ENCODE results near the gene C17orf114.

C17orf114 gene

DNA sequence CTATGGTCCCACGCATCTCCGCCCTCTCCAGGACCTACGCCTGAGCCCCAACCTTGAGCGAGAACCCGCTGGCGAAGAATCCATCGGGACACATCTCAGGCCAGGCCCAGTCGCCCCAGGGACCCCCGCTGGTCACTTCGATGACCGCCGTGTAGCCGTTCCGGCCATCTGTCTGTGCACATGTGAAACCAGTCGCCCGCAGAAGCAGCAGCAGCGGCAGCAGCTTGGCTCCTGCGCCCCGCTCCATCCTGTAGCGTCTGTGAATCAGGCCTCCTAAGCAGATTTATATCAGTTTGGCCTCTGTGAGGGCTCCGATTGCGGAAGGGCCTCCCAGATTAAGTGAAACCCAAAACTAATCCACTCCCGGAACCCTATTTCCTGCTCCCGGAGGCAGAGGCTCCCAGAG, 16.0 kb downstream of the C17orf114 start, which contains the start of gene VMO1:
VMO1 (minus strand) TSS at position 259 of the 406 bp plus-strand sequence; CDS start at position 247, 12 bp downstream.
- DNase-seq, result no peak

DNA sequence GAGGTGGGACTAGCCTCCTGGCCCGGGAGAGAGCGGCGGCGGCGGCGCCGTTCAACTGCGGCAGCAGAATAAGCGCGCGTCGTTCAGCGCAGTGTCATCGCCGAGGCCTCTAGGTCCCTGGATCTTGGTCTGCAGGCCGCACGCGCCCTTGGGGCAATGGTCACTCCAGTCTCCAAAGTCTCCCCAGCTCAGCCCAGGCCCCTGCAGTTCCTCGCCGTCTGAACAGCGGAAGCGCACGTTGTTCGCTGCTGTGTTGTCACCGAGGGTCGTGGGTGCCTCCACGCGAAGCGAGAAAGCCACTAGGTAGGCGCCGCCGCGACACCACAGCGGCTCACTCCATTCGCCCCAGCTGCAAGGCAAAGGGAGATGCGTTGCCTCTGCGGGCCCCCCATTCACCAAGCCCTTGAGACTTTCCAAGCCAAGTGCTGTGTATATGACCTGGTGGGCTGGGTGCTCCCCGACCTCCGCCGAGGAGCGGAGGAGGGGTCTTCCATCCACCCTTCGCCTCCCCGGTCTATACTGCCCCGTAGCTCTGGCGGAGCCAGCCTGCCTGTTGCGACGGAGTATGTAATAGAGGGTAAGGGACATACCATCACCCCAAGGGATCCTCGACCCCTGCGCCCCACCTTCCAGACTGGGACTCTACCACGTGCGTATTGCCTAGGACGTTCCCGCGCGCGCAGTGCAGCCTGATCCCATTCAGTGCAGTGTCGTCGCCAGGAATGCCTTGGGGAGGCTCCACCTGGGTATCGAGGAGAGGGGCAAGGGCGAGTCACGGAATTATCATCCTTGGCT, 16.6 kb downstream of the C17orf114 start:
- no peak for DNase-seq

DNA sequence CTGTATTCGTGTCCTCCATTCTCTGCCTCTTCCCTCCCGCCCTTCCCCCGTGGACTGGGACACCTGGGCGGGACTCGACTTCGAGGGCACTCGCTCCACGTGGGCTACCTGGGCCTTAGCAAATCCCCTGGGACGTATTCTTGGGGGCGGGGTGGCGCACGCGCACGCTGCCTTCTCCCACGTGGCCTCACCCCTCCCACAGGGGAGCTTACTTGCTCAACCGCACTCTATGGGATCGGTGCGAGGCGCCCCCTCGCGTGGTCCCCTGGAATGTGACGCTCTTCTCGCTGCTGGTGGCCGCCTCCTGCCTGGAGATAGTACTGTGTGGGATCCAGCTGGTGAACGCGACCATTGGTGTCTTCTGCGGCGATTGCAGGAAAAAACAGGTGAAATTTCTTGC, 19.5 kb downstream of the C17orf114 start:
- DNase-seq, result no peak

DNA sequence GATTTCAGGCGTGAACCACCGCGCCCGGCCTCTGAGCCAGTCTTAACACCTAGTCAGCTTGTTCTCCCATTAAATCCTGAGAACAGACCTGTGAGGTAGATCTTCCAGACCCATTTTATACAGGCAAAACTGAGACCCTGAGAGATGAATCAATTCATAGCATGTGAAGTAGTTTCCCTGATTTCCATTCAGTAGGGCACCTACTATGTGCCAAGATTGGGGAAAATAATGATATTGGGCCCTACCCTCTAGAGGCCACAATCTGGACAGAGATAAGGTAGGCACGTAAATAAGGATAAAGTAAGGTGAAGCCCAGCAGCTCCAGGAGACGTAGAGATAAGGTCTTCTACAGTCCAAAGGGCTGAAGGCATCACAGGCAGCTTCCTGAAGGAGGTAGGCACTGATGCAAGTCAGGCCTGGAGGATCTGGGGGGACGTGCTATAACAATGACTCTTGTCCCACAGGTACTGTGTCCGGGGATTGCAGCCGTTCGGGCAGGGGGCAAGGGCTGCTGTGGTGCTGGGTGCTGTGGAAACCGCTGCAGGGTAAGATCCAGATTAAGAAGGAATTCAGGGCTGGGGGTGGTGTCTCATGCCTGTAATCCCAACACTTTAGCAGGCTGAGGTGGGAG, 21.7 kb downstream of the C17orf114 start:
- no peak for DNase-seq

DNA sequence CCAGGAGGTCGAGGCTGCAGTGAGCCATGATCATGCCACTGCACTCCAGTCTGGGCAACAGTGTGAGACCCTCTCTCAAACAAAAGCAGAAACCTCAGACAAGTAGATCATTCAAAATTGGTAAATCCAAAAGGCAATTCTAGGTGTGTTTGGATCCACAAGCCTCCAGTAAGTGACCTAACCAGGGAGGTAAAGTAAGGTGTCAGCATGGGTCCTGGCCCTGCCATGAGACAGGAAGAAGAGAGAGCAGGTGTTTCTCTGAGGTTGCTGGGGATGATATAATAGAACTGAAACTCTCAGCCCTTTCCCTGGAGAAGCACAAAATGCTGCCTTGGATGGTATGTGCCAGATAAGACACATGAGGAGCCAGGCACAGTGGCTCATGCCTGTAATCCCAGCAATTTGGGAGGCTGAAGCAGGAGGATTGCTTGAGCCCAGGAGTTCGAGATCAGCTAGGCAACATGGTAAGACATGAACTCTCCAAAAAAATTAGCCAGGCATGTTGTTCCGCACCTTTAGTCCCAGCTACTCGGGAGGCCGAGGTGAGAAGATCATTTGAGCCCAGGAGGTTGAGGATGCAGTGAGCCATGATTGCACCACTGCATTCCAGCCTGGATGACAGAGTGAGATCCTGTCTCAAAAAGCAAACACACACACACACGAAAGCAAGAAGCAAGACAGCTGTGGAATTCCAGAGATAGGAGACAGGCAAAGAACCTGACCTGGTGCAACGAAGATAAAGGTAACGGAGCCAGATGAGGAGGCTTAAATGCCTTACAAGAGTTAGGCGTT, 24.0 kb downstream of the C17orf114 start:
- no peak for DNase-seq

DNA sequence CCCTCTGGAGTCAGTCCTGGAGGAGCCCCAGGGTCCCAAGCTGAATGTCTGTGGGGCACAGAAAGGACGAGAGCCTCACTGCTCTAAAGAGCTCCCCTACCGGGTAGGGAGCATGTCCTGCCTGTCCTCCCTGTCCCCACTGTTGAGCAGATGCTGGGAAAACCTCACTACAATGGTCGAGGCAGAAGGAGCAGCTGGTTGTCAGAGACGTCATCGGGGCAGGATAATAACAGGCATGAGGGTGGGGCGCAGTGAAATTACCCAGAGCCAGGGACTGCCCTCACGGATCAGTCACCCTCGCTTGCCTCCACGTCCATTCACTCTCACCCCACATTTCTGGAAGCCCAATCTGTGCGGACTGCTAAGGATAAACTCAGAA, 29.9 kb downstream of the C17orf114 start:
- no peak for DNase-seq

DNA sequence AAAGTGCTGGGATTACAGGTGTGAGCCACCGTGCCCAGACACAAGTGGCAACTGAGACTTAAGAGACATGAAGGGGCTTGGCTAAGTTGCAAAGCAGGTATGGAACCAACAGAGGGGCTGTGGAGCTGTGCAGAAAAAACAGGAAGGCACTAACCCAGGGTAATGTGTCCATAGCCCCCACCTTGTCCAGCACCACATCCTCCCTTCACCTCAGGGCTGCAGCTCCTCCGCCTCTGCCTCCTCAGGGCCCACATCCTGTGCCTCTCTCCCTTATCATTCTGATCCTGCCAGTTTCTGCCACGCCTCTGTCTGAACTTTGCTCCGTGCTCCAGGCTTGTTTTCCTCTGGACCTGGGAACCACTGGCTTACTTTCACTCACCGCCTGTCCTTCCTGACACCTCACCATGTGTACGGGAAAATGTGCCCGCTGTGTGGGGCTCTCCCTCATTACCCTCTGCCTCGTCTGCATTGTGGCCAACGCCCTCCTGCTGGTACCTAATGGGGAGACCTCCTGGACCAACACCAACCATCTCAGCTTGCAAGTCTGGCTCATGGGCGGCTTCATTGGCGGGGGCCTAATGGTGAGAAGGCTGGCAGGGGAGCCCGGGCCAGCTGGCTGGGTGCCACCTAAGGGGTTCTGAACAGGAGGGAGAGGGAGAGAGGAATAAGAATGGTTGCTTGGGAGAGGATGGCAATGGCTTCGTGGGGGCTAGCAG, 30.5 kb downstream of the C17orf114 start, which contains the start of gene TM4SF5:
TM4SF5 (plus strand) TSS at position 368 of the 716 bp plus-strand sequence; CDS start at position 405, 37 bp downstream.
- DNase-seq, result no peak

DNA sequence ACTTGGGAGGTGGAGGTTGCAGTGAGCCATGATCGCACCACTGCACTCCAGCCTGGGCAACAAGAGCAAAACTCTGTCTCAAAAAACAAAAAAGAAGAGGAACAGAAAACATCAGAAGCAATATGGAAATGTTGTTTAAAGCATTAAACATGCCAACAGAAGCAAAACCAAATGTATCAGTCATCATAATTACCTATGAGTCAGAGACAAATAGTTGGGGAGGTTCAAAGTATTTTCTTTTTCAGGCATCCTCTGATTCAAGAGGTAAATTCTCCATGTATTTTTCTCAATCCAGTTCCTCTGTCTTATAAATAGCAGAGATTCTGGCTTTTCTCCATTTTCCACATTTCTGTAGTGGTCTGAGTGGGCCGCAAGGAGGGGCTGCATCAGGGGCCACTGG, 32.5 kb downstream of the C17orf114 start:
- DNase-seq, result no peak

DNA sequence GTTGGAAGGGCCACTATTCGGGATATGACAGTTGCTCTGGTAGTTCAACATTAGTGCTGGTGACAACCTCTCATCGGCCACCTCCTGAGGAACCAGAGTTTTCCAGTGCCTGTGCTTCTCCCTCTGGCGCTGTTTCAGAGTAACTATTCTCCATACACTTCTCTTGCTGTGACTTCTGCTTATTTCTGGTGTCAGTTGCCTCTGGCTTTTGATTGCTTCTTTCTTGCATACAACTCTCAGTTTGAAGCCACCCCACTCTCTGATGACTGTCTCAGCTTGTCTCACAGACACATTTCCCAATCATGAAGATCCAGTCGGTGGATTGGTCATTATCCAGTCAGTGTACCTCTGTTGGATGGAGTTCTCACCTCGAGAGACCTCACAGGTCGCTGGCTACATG, 33.8 kb downstream of the C17orf114 start:
- DNase-seq, result no peak

DNA sequence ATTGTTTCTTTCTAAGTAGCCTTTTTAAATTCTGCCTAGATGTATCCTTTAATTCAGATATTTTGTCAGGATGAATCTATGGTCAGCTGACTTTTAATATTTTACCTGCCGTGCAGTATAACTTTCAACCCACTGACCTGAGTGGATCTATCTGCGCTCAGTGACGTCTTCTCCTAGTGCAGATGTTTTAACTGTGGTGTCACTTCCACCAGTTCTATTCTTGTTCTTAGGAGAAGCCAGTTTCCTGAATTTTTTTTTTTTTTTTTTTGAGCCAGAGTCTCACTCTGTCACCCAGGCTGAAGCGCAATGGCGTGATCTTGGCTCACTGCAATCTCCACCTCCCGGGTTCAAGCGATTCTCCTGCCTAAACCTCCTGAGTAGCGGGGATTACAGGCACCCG, 35.4 kb downstream of the C17orf114 start:
- DNase-seq, result no peak

DNA sequence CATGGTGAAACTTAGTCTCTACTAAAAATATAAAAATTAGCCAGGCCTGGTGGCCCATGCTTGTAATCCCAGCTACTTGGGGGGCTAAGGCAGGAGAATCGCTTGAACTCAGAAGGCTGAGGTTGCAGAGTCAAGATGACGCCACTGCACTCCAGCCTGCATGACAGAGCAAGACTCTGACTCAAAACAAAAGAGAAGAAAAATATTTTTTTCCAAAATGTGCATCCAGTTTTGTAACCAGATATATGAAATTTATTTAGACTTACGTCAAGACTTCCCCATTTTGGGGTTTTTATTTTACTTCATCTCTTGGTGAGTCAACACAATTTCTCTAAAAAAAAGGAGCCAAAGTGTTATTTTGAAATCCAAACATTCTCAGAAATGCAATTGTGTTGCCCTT, 35.9 kb downstream of the C17orf114 start:
- no peak for DNase-seq

DNA sequence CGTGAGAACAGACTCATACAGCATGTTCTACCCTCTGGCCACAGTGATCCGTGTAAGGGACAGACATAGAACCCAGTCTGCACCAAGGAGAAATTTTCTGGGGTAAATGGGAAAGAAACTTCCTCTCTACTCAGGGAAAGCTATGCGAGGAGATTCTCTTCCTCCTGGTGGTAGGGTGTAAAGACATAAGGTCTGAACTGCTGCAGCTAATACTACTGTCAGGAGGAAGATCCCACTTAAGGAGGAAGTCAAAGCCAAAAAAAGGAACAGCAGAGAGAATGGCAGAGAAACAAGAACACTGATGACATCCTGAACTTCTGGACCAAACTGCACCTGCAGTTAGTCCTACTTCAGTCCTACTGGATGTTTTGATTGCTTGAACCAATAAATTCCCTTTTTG, 37.5 kb downstream of the C17orf114 start:
- DNase-seq, result no peak

DNA sequence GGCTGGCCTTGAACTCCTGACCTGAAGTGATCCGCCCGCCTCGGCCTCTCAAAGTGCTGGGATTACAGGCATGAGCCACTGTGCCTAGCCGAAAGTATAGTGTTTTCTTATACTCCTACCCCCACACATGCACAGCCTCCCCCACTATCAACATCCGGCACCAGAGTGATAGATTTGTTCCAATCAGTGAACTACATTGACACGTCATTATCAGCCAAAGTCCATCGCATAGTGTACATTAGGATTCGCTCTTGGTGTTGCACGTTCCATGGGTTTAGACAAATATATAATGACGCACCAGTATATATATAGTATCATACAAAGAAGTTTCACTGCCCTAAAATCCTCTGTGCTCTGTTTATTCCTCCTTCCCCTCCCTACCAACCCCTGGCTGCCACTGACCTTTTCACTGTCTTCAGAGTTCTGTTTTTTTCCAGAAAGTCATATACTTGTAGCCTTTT, 42.3 kb downstream of the C17orf114 start:
- DNase-seq, result no peak

DNA sequence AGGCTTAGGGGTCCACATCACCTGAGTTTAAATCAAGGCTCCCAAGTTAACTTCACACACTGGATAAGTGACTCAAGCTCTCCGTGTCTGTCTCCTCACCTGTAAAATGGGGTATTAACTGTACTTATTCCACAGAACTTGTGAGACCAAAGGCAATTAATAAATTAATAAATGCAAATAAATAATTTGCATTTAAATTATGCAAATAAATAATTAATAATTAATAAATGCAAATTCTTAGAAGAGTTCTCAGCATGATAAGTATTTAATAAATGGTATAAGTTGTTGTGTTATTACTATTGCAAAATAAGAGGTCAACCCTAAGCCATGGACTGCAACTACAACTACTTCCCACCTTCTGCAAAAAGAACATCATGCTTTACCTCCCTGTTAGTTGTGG, 48.7 kb downstream of the C17orf114 start:
- DNase-seq, result no peak

DNA sequence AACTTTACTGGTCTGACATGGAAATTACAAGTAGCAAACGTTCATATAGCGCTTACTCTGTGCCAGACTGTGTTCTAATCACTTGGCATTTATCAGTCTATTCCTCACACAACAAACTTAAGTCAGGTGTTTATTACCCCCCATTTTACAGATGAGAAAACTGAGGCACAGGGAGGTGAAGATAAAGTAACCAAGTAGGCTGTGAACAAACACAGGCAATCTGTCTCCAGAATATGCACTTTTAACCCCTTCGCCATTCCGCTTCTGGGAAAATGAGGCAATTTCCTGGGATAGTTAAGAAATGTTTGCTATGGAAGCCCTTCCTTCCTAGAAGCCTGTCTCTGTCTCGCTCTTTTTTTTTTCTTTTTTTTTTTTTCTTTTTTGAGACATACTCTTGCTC, 50.2 kb downstream of the C17orf114 start:
- DNase-seq, result no peak

All from SW 1271 (cell line).